HEK293 (cell line): ENCODE data around the gene IGSF3.
"Not testable (repeated sequence)": the region's sequence is repeated elsewhere in the genome, so short reads cannot be mapped to it uniquely, and the experiment has no call there.

Experiments
- CTCF ChIA-PET: fragments of 350-600 bp; formaldehyde crosslinking; extraction: SDS; loops from one replicate; lab custom pipeline; 2021; ENCODE audit warnings: antibody characterized with exemption; lab: Yijun Ruan, JAX
- POLR2A ChIA-PET: fragments of 300-600 bp; formaldehyde crosslinking; extraction: SDS; loops from one replicate; lab custom pipeline; 2020; ENCODE audit warnings: antibody characterized with exemption, inconsistent platforms; lab: Yijun Ruan, JAX
- H3K27ac ChIP-seq: fragments of 200-500 bp; sonication (Bioruptor generic); 2 replicates; pipeline ENCODE4 v1.5.1; 2014; ENCODE audit warnings: low read depth, low read length, control low read depth, inconsistent platforms; ENCODE audit errors: extremely low read depth
- H3K36me3 ChIP-seq, 2 experiments: fragments of 200-500 bp in 1 of 2; sonication (Bioruptor generic) in 1 of 2; 1 replicate in 1 of 2; 2 replicates in 1 of 2; pipeline ENCODE4 v1.5.1; 2014 to 2017; ENCODE audit warnings: inconsistent platforms in 2 of 2, low read length in 2 of 2; ENCODE audit not compliant: control insufficient read depth in 2 of 2, insufficient read depth in 1 of 2
- H3K4me1 ChIP-seq: fragments of 200-500 bp; sonication (Bioruptor generic); 2 replicates; pipeline ENCODE4 v1.5.1; 2014; ENCODE audit warnings: mild to moderate bottlenecking, low read length, inconsistent platforms; ENCODE audit not compliant: control insufficient read depth, insufficient read depth
- H3K4me3 ChIP-seq: 2 replicates; pipeline ENCODE4 v1.5.1; 2011; ENCODE audit warnings: low read depth, mild to moderate bottlenecking, control low read depth, low read length, moderate library complexity
- H3K9me3 ChIP-seq: fragments of 200-500 bp; sonication (Bioruptor generic); 2 replicates; pipeline ENCODE4 v1.5.1; 2014; ENCODE audit warnings: low read depth, low read length, inconsistent platforms; ENCODE audit not compliant: control insufficient read depth, insufficient read depth
- EGR2 ChIP-seq: fragments of 450-650 bp; formaldehyde crosslinking; IDR thresholded peaks from 2 replicates; pipeline ENCODE4 v1.5.1; 2016; ENCODE audit warnings: low read depth, missing biosample characterization, missing genetic modification characterization
- ZBTB20 ChIP-seq: fragments of 450-650 bp; formaldehyde crosslinking; IDR thresholded peaks from 2 replicates; pipeline ENCODE4 v1.5.1; 2016; ENCODE audit warnings: missing biosample characterization, missing genetic modification characterization
- ZIC2 ChIP-seq: fragments of 450-650 bp; formaldehyde crosslinking; IDR thresholded peaks from 2 replicates; pipeline ENCODE4 v1.5.1; 2016; ENCODE audit warnings: missing biosample characterization, missing genetic modification characterization
- ZNF223 ChIP-seq: fragments of 450-650 bp; formaldehyde crosslinking; IDR thresholded peaks from 2 replicates; pipeline ENCODE4 v1.5.1; 2016; ENCODE audit warnings: missing biosample characterization, missing genetic modification characterization
- ZNF510 ChIP-seq: fragments of 450-650 bp; formaldehyde crosslinking; IDR thresholded peaks from 2 replicates; pipeline ENCODE4 v1.5.1; 2018; ENCODE audit warnings: mild to moderate bottlenecking, missing genetic modification characterization, missing biosample characterization; ENCODE audit not compliant: insufficient replicate concordance
- ZNF549 ChIP-seq: fragments of 450-650 bp; IDR thresholded peaks from 2 replicates; pipeline ENCODE4 v1.5.1; 2018; ENCODE audit warnings: missing biosample characterization, missing genetic modification characterization, mild to moderate bottlenecking, inconsistent platforms, moderate library complexity
- TF ChIP-seq, protein P1 (sequence below): fragments of 450-650 bp; formaldehyde crosslinking; IDR thresholded peaks from 2 replicates; pipeline ENCODE4 v1.5.1; 2016; ENCODE audit warnings: missing biosample characterization, missing genetic modification characterization, low read depth
- TF ChIP-seq, protein P2 (sequence below): fragments of 450-650 bp; formaldehyde crosslinking; IDR thresholded peaks from 2 replicates; pipeline ENCODE4 v1.5.1; 2016; ENCODE audit warnings: missing biosample characterization, missing genetic modification characterization

The IGSF3 gene

DNA sequence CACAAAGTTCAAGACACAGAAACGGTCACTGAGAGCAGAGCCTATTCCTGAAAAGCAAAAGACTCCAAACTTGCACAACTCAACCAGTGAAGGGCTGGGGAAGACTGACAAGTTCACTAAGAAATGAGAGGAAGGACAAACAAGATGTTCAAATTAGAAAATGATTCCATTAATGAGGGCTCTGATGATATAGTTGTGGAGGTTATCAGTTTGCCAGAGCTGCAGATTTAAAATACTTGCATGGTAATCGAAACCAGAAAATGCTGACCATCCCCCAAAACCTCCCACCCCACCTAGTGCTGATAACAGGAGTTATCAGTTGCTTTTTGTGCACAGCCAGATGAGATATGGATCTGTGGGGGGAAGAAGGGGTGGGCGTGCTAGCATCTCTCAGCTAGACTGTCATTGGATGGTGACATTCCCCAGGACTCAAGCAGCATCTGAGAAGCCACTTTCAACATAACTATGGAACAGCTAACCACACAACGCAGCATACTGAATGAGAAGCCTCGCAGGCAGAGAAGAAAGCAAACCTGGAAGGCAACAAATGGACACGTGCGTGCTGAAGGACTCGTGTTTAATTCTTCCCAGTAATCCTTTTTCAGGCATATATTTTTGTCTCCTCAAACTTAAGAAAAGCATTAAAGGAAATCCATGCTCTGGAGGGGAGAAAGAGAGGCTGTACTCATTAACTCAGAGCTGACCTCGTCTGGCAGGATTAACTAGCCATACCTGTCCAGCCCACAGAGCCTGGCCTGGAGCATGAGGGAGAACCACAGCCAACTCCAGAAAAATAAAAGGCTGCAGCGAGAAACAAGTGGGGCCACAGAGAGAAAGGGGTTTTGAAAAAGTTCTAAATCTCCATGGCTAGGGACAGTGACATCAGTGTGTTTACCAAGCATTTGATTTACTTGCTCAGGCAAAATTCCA, 35.3 kb downstream of the IGSF3 start:
- CTCF ChIA-PET, result interaction anchor here (0.7 to 1.6 kb wide), 3 partner anchors 41 to 424 kb away, joined by 3 to 5 read pairs (median 4); no protein-coding TSS in a partner anchor
- POLR2A ChIA-PET, H3K27ac ChIP-seq, H3K4me3 ChIP-seq, H3K4me1 ChIP-seq, H3K36me3 ChIP-seq, H3K9me3 ChIP-seq: not testable (repeated sequence)
- TF ChIP-seq EGR2, result peak; percentile 59

DNA sequence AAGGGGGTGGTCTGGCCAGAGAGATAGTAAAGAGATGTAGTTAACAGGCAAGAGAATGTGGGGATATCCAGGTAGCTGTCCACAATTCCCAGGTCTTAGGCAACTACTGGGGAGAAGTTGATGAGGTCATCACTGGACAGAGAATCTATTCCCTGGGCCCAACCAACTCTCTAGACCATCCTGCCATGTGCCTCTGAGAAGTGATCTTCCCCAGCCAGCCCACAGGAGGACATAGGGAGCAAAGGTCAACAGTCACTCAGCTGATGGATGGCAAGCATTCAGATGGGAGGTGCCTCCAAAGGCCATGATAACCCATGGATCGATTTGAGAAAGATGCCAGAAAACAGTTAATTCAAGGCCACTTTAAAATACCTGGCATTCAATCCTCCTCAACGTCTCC, 36.0 kb downstream of the IGSF3 start:
- TF ChIP-seq, protein P1, sequence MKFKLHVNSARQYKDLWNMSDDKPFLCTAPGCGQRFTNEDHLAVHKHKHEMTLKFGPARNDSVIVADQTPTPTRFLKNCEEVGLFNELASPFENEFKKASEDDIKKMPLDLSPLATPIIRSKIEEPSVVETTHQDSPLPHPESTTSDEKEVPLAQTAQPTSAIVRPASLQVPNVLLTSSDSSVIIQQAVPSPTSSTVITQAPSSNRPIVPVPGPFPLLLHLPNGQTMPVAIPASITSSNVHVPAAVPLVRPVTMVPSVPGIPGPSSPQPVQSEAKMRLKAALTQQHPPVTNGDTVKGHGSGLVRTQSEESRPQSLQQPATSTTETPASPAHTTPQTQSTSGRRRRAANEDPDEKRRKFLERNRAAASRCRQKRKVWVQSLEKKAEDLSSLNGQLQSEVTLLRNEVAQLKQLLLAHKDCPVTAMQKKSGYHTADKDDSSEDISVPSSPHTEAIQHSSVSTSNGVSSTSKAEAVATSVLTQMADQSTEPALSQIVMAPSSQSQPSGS (tag by site-specific recombination), result peak; percentile 63
- POLR2A ChIA-PET, H3K27ac ChIP-seq, H3K4me3 ChIP-seq, H3K4me1 ChIP-seq, H3K36me3 ChIP-seq, H3K9me3 ChIP-seq: not testable (repeated sequence)
- CTCF ChIA-PET, result interaction anchor here (1.4 to 1.6 kb wide), 2 partner anchors 41 to 57 kb away, joined by 4 to 5 read pairs; no protein-coding TSS in a partner anchor

DNA sequence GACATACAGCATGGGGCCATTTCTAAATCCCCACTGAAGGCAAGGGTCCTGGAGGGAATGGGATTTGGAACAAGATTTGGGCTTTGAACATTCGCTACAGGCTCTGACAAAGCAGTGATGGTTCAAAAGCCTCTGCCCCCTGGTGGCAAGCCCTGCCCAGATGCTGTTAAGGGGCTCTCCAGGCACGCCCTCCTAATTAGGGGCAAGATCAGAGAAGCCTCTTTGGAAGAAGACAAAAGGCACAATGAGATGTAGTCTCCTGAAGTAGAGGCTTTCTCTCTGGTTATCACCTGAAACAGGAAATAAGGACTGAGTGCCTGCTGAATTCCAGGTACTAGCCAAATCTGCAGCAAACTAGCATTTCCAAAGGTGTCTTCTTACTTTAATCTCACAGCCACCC, 37.5 kb downstream of the IGSF3 start:
- H3K4me3 ChIP-seq, H3K36me3 ChIP-seq, POLR2A ChIA-PET, H3K9me3 ChIP-seq, H3K4me1 ChIP-seq, H3K27ac ChIP-seq: not testable (repeated sequence)
- CTCF ChIA-PET, result interaction anchor here (1.1 kb wide), 1 partner anchor 12 kb away, joined by 3 read pairs; no protein-coding TSS in a partner anchor

DNA sequence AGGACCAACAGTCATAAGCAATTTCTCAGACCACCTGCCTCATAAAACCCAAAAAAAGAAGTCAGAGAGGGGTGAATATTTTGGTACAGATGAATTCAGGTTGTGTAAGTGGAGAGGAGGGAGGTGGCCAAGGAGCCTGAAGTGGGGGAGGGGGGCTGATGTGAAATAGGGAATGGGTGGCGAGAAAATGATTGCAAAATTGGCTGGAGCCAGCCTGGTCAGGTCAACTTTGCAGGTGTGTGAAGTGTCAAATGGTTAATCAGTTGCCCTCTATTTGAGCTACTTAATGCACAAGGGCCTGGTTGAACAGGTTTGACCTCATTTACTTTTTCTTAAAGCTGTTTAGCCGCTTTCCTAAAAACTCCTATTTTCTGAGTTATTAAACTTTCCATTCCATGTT, 38.1 kb downstream of the IGSF3 start:
- H3K27ac ChIP-seq, H3K4me1 ChIP-seq, H3K36me3 ChIP-seq, POLR2A ChIA-PET, H3K9me3 ChIP-seq, H3K4me3 ChIP-seq, CTCF ChIA-PET: not testable (repeated sequence)

DNA sequence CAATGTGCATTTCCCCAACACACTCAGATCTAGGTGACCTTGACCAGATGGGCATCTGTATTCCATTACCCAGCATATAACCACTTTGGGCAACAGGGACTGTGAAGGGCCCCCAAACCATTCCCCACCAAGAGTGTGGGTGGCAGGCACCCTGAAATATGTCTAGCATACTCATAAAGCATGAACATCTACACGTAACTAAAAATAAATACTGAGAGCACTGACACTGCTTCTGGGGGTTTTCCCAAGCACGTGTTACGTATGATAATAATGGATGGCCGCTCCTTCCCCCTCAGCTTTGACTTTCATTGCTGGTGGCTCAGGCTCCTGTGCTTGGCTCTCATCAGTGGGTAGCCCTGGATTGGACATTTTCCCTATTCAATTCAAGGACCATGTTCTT, 39.1 kb downstream of the IGSF3 start:
- TF ChIP-seq ZNF510 (tag by site-specific recombination), result no peak
- H3K4me1 ChIP-seq, result peaks cover 3% of the 10 kb centered on the region
- ChIA-PET CTCF (no interaction called here), POLR2A (no interaction called here)
- no peak overlapping the region for H3K4me3 ChIP-seq
- no peak overlapping the region for H3K27ac ChIP-seq
- H3K36me3 ChIP-seq, result no peaks in the 10 kb centered on the region
- no peaks in the 10 kb centered on the region for H3K9me3 ChIP-seq

DNA sequence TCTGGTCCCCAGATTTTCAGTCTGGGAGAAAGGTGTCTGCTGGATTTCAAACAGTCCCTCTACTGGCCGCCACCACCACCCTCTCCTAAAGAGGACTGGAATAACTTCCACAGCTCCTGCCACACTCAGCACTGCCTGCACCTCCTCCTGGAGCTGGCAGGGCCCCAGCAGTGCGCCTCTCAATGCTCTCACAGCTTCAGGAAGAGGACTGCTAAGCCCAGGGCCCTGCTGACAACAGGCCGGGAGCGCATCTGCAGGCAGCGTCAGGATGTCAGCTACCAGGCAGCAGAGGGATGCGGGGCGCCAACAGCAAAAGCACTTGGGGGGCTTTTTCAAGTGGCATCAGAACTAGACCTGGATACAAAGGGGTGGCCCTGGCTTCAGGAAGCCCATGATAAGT, 40.2 kb downstream of the IGSF3 start:
- POLR2A ChIA-PET, CTCF ChIA-PET, H3K36me3 ChIP-seq: not testable (repeated sequence)

More for the DNA sequence above, 40.2 kb downstream of the IGSF3 start:
- H3K4me3 ChIP-seq, H3K9me3 ChIP-seq, H3K4me1 ChIP-seq, H3K27ac ChIP-seq: not testable (repeated sequence)
- TF ChIP-seq ZIC2 (tag by site-specific recombination) (peak; percentile 31; the same call in 1 of the 2 replicates), ZNF549 (peak; percentile 87), ZBTB20 (tag by site-specific recombination) (peak; percentile 65), ZNF223 (tag by site-specific recombination) (peak; percentile 93)
- TF ChIP-seq, protein P2, sequence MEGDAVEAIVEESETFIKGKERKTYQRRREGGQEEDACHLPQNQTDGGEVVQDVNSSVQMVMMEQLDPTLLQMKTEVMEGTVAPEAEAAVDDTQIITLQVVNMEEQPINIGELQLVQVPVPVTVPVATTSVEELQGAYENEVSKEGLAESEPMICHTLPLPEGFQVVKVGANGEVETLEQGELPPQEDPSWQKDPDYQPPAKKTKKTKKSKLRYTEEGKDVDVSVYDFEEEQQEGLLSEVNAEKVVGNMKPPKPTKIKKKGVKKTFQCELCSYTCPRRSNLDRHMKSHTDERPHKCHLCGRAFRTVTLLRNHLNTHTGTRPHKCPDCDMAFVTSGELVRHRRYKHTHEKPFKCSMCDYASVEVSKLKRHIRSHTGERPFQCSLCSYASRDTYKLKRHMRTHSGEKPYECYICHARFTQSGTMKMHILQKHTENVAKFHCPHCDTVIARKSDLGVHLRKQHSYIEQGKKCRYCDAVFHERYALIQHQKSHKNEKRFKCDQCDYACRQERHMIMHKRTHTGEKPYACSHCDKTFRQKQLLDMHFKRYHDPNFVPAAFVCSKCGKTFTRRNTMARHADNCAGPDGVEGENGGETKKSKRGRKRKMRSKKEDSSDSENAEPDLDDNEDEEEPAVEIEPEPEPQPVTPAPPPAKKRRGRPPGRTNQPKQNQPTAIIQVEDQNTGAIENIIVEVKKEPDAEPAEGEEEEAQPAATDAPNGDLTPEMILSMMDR (tag by site-specific recombination), result peak; percentile 12; the same call in 1 of the 2 replicates
